Measurements from ENCODE around the gene CHMP6.

DNA sequence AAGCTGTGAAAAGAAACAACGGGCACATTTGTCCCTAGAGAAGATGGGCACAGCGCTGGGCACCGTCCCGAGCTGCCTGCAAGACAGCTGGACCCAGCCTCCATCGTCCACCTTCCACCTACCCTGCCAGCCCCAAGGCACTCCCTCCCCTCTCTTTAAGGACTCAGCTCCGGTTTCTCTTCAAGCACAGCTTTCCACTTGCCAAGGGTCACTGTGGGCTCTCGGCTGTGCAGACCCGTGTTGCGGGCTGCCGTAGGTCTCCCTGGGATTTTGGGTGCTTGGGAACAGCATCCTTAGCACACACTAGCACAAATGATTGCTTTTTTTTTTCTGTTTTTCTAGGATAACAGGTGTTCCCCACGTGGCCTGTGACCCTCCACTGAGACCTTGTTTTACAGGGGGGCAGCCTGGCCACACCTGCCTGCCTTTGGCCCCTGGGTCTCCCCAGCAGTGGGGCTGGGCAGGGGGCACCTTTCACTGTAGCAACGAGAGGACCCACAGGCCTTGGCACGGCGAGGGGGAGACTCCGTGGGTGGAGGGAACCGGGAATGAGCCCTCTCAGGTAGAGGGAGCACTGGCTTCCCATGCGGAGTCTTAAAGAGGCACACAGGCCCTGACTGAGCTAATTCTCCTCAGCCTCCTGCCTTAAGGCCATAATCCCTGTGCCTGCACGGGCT is 1.4 kb downstream of the CHMP6 start:
- TF ChIP-seq, protein P1, sequence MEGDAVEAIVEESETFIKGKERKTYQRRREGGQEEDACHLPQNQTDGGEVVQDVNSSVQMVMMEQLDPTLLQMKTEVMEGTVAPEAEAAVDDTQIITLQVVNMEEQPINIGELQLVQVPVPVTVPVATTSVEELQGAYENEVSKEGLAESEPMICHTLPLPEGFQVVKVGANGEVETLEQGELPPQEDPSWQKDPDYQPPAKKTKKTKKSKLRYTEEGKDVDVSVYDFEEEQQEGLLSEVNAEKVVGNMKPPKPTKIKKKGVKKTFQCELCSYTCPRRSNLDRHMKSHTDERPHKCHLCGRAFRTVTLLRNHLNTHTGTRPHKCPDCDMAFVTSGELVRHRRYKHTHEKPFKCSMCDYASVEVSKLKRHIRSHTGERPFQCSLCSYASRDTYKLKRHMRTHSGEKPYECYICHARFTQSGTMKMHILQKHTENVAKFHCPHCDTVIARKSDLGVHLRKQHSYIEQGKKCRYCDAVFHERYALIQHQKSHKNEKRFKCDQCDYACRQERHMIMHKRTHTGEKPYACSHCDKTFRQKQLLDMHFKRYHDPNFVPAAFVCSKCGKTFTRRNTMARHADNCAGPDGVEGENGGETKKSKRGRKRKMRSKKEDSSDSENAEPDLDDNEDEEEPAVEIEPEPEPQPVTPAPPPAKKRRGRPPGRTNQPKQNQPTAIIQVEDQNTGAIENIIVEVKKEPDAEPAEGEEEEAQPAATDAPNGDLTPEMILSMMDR (conservative IDR thresholded peaks at IDR 0.05; ENCODE audit: low read length) = no peak
- no peak for TF ChIP-seq EZH2phosphoT487 (IDR thresholded peaks at IDR 0.05; ENCODE audit: borderline replicate concordance, low read depth, low read length)

All from OCI-LY7 (cell line).